ENCODE data around the gene FAM47E.

- TF ChIP-seq CTCF (IDR thresholded peaks at IDR 0.05; ENCODE audit: borderline replicate concordance, extremely low read depth, low read length, poor library complexity, severe bottlenecking) (no peak), EZH2 (IDR thresholded peaks at IDR 0.05; ENCODE audit: borderline replicate concordance, low read depth, low read length, severe bottlenecking) (no peak)
These were observed 51.4 kb downstream of the FAM47E start for GRCh38 chr4:76302826-76303438.

Measured in DND-41 (cell line).